NCI-H1436 treated with DMSO at 0.1 percent for 48 hours (cell line): Measurements from ENCODE around the gene RNF213.

ENCODE experiments used
- DNase-seq: peaks from one replicate; lab custom pipeline; 2025; lab: John Stamatoyannopoulos, UW

Gene RNF213

GRCh38 chr17:80433916-80434666 lies 173.4 kb downstream of the RNF213 start:
- no peak for DNase-seq

DNA sequence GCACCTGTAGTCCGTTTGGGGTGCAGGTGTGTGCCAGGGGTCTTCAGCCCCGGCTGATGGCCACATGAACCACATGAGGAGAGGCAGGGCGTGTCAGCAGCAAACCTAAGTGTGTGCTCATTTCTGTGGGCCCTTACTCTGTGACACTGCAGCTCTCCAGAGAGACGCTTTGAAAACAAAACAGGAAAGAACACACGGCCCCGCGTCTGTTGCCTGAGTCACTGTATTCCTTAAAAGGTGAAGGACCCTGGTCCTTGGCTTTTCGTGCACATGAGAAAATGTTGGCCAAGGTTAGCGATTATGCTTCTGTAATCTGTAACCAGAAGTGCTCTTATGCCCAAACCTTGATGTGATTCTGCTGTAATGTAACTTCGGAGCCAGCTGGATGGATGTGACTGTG lies 176.9 kb downstream of the RNF213 start:
- no peak for DNase-seq

DNA sequence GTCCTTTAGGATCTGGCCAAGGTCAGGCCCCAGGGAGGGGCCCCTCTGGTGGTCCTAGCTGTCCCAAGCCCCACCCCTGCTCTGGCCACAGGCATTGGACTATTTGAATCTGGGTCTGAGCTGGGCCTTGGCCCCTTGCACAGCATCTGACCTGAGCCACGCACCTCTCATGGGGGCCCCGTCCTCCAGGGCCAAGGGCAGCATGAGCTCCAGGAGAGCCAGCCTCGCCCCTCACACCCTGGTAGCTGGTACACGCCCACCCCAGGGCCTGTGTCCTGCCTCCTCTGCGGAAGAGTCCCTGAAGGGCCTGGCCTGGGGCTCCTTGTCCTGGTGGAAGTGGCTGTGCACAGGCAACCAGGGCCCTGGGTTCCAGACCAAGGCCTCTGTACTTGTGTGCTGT lies 178.2 kb downstream of the RNF213 start:
- no peak for DNase-seq

DNA sequence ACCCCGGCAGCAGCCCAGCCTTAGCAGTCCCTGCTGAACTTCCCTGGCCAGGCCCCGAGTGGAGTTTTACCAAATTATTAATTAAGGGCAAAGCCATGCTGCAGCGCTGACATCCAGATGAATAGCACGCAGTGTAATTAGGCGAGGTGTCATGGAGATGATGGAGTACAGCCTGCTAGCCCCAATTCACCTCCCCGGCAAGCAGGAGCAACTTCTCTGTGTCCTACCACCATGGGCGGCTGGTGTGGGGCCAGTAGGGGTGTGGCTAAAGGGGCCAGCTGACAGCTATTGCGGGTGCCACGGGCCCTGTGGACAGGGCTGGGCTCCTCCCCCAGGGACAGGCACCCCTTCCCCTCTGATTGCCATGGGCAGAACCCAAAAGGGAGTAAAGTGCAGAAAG lies 178.8 kb downstream of the RNF213 start:
- no peak for DNase-seq

DNA sequence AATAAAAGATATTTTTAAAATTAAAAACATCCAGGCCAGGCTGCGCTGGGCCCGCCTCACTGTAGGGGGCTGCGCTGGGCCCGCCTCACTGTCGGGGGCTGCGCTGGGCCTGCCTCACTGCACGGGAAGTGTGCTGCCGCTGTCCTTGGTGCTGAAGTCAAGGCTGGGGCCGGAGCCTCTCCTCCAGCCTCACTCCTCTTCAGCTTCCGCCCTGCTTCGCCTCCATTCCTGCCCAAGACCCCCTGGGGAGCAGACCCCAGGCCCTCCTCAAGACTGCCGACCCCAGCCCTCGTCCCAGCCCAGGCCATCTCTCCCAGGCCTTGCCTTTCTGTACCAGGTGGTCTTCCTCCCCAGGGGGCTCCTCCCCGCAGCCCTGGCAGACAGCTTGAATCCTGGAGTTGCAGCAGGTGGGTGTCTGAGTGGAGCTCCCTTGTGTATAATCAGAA lies 180.5 kb downstream of the RNF213 start:
- DNase-seq, result no peak

- DNase-seq, result no peak
Measured at GRCh38 chr17:80441598-80442322, 181.1 kb downstream of the RNF213 start.

- DNase-seq, result no peak
Measured at GRCh38 chr17:80442323-80442659, 181.6 kb downstream of the RNF213 start.

DNA sequence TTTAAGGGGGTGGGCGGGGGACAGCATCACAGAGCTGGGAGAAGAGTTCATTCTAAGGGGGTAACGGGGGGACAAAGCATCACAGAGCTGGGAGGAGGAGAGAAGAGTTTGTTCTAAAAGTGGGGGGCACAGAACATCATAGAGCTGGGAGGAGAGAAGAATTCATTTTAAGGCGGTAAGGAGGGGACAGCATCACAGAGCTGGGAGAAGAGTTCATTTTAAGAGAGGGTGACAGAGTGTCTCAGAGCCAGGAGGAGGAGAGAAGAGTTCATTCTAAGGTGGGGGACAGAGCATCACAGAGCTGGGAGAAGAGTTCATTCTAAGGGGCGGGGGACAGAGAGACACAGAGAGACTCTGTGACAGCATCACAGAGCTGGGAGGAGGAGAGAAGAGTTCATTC lies 182.1 kb downstream of the RNF213 start:
- no peak for DNase-seq

DNA sequence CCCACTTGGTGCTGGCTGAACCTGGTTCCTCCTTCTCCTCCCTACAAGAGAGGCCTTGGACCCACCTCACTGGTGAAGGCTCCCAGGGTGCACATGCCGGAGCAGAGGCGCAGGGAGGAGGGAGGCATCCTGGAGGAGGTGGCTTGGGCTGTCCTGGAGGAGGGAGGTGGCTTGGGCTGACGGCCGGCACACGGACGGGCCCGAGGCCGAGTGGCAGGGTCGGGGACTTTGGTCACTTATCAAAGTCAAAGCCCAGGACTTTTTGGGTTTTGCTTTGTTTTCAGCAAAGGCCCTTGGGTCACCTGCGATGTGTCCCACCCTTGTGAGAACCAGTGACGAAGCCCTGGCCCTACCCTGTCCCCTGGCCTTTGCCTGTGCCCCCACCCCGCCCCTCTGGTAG lies 182.8 kb downstream of the RNF213 start:
- DNase-seq, result no peak

GRCh38 chr17:80443916-80444643 lies 183.4 kb downstream of the RNF213 start:
- DNase-seq, result no peak

DNA sequence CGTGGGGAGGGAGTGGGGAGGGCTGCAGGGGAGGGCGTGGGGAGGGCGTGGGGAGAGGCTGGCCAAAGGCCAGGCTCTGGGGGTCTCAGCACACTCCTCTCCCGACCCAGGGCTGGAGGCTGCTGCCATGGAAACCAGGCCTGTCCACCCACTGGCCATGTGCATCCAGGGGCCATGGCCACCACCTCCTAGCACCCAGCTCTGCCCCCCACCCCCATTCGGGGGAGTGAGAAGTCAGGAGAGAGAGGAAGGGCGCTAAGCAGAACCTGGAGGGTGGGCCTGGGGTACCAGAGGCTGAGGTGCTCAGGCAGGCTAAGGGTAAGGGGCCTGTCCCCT lies 184.0 kb downstream of the RNF213 start:
- no peak for DNase-seq

DNA sequence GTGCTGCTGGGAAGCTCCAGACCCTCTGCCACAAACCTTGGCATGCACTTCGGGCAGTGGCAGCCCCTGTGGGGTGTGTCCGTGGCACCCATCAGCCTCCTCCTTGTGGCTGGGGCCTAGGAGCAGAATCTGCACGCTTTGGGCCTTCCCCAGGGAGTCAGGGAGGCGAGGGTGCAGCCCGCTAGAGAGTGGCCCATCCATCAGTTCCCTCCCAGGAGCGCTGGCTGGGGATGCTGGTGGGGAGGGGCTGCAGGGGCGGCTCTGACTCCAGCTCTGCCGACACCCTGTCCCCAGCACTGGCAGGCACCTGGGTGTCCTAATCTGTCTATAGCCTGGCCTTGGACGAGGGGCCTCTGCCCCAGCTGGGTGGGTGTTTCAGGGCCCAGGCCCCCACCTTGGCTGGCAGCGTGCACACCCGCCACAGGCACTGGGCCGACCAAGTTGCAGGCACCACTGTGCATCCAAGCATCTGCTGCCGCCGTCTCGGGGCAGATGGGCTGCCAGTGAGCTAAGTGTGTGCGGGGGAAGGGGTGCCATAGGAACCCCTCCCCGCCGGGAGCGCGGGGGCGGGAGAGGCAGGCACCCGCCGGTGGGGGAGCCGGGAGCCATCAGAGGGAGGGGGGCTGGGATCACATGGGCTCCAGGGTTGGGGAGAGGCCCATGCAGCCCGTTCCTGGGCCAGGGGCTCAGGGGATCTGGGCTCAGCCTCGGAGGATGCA lies 184.5 kb downstream of the RNF213 start:
- no peak for DNase-seq

DNA sequence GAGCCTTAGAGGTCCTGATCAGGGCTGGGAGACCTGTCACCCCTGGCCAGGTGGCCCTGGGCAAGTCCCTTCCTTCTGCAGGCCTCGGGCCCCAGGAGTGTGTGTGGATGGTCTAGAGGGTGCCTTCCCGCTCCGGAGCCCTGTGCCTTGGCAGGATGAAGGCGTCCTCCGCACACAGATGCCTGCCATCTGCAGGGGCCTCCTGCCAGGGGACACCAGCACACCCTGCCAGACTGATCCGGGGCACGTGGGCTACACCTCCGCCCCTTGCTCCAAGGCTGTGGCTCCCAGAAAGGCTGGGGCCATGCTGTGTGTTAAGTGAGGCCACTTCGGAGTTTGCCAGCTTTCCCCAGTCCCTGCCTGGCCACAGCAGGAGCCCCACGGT lies 185.1 kb downstream of the RNF213 start:
- DNase-seq, result no peak

GRCh38 chr17:80446645-80447405 lies 186.2 kb downstream of the RNF213 start:
- DNase-seq, result no peak

DNA sequence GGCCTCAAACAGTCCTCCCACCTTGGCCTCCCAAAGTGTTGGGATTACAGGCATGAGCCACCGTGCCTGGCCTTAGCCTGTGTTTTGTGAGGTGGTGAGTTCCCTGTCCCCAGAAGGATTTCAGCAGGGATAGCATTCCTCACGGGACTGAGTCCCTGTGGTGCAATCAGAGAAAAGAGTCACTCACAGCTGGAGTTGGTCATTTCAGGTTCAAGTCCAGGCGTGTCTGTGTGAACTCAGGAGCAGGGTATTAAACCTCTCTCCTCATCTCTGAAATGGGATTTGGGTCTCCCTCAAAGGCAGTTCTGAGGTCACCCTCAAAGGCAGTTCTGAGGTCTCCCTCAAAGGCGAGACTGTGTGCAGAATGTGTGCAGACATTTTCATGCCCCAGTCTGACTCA lies 187.1 kb downstream of the RNF213 start:
- no peak for DNase-seq
